Activated CD4-positive, alpha-beta T cell treated with anti-CD3 and anti-CD28 coated beads, Interleukin-2, amount 10 ng/mL, durations not matched to agents 7 days and 5 days (primary cell): ENCODE results near the gene APOD. TPM values are rescaled to one million over a fixed set of nuclear protein-coding genes. Genes with fewer than 3 reads are reported as not detected.

Experiments
- CTCF ChIA-PET: fragments of 350-600 bp; sonication (Branson Sonifier 250); formaldehyde crosslinking; loops from one replicate; lab custom pipeline; 2021; ENCODE audit warnings: antibody characterized with exemption; lab: Charles Lee
- POLR2A ChIA-PET: fragments of 350-600 bp; sonication (Branson Sonifier 250); formaldehyde crosslinking; loops from one replicate; lab custom pipeline; 2021; ENCODE audit warnings: antibody characterized with exemption; lab: Charles Lee
- DNase-seq: peaks from one replicate; pipeline ENCODE4 v3.0.0-alpha.2; 2020
- H3K27ac Mint-ChIP-seq: one replicate; pipeline ENCODE4 v1.8.0; 2021; ENCODE audit warnings: mild to moderate bottlenecking, moderate library complexity, mixed read lengths
- H3K27me3 Mint-ChIP-seq: one replicate; pipeline ENCODE4 v1.8.0; 2021; ENCODE audit warnings: mixed read lengths
- H3K36me3 Mint-ChIP-seq: one replicate; pipeline ENCODE4 v1.8.0; 2021; ENCODE audit warnings: low read depth, mixed read lengths
- H3K4me1 Mint-ChIP-seq: one replicate; pipeline ENCODE4 v1.8.0; 2021; ENCODE audit warnings: mixed read lengths
- H3K4me3 Mint-ChIP-seq: one replicate; pipeline ENCODE4 v1.8.0; 2021; ENCODE audit warnings: mild to moderate bottlenecking, moderate library complexity, mixed read lengths
- H3K9me3 Mint-ChIP-seq: one replicate; pipeline ENCODE4 v1.8.0; 2021; ENCODE audit warnings: mixed read lengths
- total RNA-seq, 2 experiments: library from RNA; stranded (reverse); gene quantifications; one replicate each; pipeline ENCODE4 v1.2.3, GENCODE V29; 2021

Gene APOD
- total RNA-seq, 2 experiments from 2014 or later: not detected

GRCh38 chr3:195543500-195544229 is 40.1 kb downstream of the APOD start:
- Mint-ChIP-seq H3K4me3 (peak overlapping the region; percentile 86), H3K36me3 (peaks cover 23% of the 10 kb centered on the region), H3K27ac (peak overlapping the region; percentile 90), H3K9me3 (no peaks in the 10 kb centered on the region), H3K4me1 (peaks cover 72% of the 10 kb centered on the region), H3K27me3 (no peaks in the 10 kb centered on the region)
- DNase-seq: no peak
- POLR2A ChIA-PET: interaction anchor here (1.4 kb wide), 1 partner anchor 37 kb away, joined by 3 read pairs; no protein-coding TSS in a partner anchor
- CTCF ChIA-PET: interaction anchor here (0.9 to 2.9 kb wide), 8 partner anchors 8 to 870 kb away, joined by 3 to 17 read pairs (median 4); partner anchors contain the start of gene XXYLT1

DNA sequence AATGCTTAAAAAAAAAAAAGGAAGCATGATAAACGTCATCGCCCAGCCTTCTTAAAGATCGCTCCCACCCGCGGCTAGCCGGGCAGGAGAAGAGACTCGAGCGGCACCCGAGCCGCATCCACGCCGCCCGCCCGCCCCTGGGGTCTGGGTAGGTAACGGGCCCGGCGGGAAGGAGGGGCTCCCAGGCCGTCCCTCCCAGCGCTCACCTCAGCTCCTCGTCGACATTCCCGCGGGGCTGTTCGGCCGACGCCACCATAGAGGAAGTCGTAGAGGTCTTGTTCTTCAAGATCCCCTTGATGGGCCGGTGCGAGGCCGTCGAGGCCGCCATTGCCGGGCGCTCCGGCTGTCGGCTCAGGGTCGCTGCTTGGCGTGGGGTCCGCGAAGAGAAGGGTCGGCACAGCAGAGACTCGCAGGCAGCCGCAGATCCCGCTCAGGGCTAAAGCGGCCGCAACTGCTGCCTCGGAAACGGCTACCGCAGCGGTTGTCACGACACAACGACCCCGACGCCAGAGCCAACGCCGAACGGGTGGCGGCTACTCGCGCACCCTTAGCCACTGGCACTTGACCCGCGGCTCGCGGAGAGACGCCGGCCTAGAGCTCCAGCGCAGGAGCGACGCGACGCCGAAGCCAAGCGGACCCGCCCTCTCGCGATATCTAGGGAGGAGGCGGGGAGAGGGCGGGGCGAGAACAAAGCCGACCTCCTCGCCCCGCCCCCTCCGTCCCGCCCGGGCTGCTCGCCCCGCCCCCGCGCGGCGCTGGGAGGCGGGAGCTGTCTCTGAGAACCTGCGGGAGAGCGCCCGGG is 40.8 kb downstream of the APOD start, which contains the start of gene PPP1R2:
Gene PPP1R2, minus strand, starts transcription at position 628 of the 802 bp plus-strand sequence. Its CDS starts 300 bp downstream, at position 328.
- no peaks in the 10 kb centered on the region for H3K9me3 Mint-ChIP-seq
- peaks cover 23% of the 10 kb centered on the region for H3K36me3 Mint-ChIP-seq
- H3K27ac Mint-ChIP-seq: peak within 1 kb of the TSS; percentile 94
- H3K4me1 Mint-ChIP-seq: peaks cover 71% of the 10 kb centered on the region
- H3K27me3 Mint-ChIP-seq: no peaks in the 10 kb centered on the region
- peak within 1 kb of the TSS; percentile 86 for H3K4me3 Mint-ChIP-seq
- CTCF ChIA-PET: interaction anchor here (0.7 to 2.6 kb wide), 10 partner anchors 8 to 870 kb away, joined by 3 to 17 read pairs (median 4); partner anchors contain the start of gene XXYLT1
- POLR2A ChIA-PET: interaction anchor here (1.4 kb wide), 1 partner anchor 38 kb away, joined by 3 read pairs; no protein-coding TSS in a partner anchor
- DNase-seq: peak; percentile 91

GRCh38 chr3:195542316-195542697 is 41.4 kb downstream of the APOD start:
- Mint-ChIP-seq H3K27ac (peak overlapping the region; percentile 94), H3K9me3 (no peaks in the 10 kb centered on the region), H3K4me3 (peak overlapping the region; percentile 86), H3K27me3 (no peaks in the 10 kb centered on the region), H3K36me3 (peaks cover 20% of the 10 kb centered on the region), H3K4me1 (peaks cover 73% of the 10 kb centered on the region)
- CTCF ChIA-PET: interaction anchor here (0.7 to 2.6 kb wide), 7 partner anchors 10 to 869 kb away, joined by 3 to 17 read pairs (median 4); partner anchors contain the start of gene XXYLT1
- POLR2A ChIA-PET: interaction anchor here (1.4 kb wide), 1 partner anchor 39 kb away, joined by 3 read pairs; no protein-coding TSS in a partner anchor
- DNase-seq: no peak

DNA sequence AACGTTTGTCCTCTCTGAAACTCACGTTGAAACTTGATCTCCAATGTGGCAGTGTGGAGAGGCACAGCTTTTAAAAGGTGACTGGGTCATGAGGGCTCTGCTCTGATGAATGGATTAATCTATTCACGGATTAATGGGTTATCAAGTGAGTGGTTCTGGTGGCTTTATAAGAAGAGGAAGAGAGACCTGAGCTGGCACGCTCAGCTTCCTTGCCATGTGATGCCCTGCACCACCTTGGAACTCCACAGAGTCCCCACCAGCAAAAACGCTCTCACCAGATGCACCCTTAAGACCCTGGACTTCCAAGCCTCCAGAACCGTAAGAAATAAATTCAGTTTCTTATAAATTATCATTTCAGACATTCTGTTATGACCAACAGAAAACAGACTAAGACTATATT is 43.2 kb downstream of the APOD start:
- CTCF ChIA-PET: interaction anchor here (1.3 kb wide), 1 partner anchor 10 kb away, joined by 3 read pairs; no protein-coding TSS in a partner anchor
- peaks cover 67% of the 10 kb centered on the region for H3K4me1 Mint-ChIP-seq
- H3K27me3 Mint-ChIP-seq: no peaks in the 10 kb centered on the region
- peak overlapping the region; percentile 86 for H3K4me3 Mint-ChIP-seq
- POLR2A ChIA-PET: interaction anchor here (0.7 kb wide), 1 partner anchor 270 kb away, joined by 3 read pairs; no protein-coding TSS in a partner anchor
- H3K27ac Mint-ChIP-seq: peak overlapping the region; percentile 77
- H3K36me3 Mint-ChIP-seq: peaks cover 25% of the 10 kb centered on the region
- no peak for DNase-seq
- H3K9me3 Mint-ChIP-seq: no peaks in the 10 kb centered on the region

- CTCF ChIA-PET: interaction anchor here (1.3 to 3.6 kb wide), 3 partner anchors 10 to 269 kb away, joined by 3 to 23 read pairs (median 3); partner anchors contain the start of gene XXYLT1
- Mint-ChIP-seq H3K36me3 (peaks cover 30% of the 10 kb centered on the region), H3K27ac (peak overlapping the region; percentile 77), H3K4me3 (peak overlapping the region; percentile 86), H3K27me3 (no peaks in the 10 kb centered on the region), H3K4me1 (peaks cover 67% of the 10 kb centered on the region), H3K9me3 (no peaks in the 10 kb centered on the region)
- DNase-seq: no peak
- POLR2A ChIA-PET: interaction anchor here (0.7 kb wide), 1 partner anchor 270 kb away, joined by 3 read pairs; no protein-coding TSS in a partner anchor
Observed at GRCh38 chr3:195540027-195540426, 43.7 kb downstream of the APOD start.

GRCh38 chr3:195539479-195539878 is 44.3 kb downstream of the APOD start:
- ChIA-PET CTCF (interaction anchor here (1.5 to 3.6 kb wide), 3 partner anchors 17 to 269 kb away, joined by 3 to 23 read pairs (median 3); partner anchors contain the start of gene XXYLT1), POLR2A (no interaction called here)
- DNase-seq: no peak
- peak overlapping the region; percentile 86 for H3K4me3 Mint-ChIP-seq
- H3K4me1 Mint-ChIP-seq: peaks cover 67% of the 10 kb centered on the region
- H3K36me3 Mint-ChIP-seq: peaks cover 33% of the 10 kb centered on the region
- H3K9me3 Mint-ChIP-seq: no peaks in the 10 kb centered on the region
- no peaks in the 10 kb centered on the region for H3K27me3 Mint-ChIP-seq
- peak overlapping the region; percentile 77 for H3K27ac Mint-ChIP-seq

DNA sequence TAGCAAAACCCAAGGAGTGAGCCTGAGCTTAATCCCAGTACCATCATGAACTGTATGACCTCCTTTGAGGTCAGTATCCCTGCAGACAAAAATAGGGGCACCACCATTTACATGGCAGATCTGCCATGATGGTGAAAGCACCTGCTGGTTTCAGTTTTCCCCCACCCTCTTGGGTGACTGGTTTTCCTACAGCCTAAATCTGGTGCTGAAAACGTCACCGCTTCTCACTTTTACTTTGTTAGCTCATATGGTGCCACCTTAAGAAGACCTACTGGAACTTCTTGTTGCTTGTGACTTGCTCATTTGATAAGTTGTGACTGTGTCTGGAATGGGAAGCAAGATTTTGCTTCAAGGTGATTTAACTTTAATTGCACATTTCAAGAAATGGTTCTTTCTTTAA is 45.7 kb downstream of the APOD start:
- H3K4me3 Mint-ChIP-seq: peak overlapping the region; percentile 31
- H3K27me3 Mint-ChIP-seq: no peaks in the 10 kb centered on the region
- CTCF ChIA-PET: interaction anchor here (0.8 to 3.6 kb wide), 4 partner anchors 9 to 267 kb away, joined by 3 to 23 read pairs (median 6); partner anchors contain the start of gene XXYLT1
- H3K9me3 Mint-ChIP-seq: no peaks in the 10 kb centered on the region
- H3K27ac Mint-ChIP-seq: peak overlapping the region; percentile 63
- POLR2A ChIA-PET: no interaction called here
- peaks cover 42% of the 10 kb centered on the region for H3K36me3 Mint-ChIP-seq
- peaks cover 70% of the 10 kb centered on the region for H3K4me1 Mint-ChIP-seq
- DNase-seq: peak; percentile 61

- CTCF ChIA-PET: interaction anchor here (1.0 to 1.3 kb wide), 2 partner anchors 13 to 19 kb away, joined by 3 read pairs; no protein-coding TSS in a partner anchor
- H3K36me3 Mint-ChIP-seq: peaks cover 40% of the 10 kb centered on the region
- POLR2A ChIA-PET: no interaction called here
- H3K4me3 Mint-ChIP-seq: no peak overlapping the region
- no peak overlapping the region for H3K27ac Mint-ChIP-seq
- H3K27me3 Mint-ChIP-seq: no peaks in the 10 kb centered on the region
- H3K4me1 Mint-ChIP-seq: peaks cover 80% of the 10 kb centered on the region
- no peak for DNase-seq
- H3K9me3 Mint-ChIP-seq: no peaks in the 10 kb centered on the region
Observed at GRCh38 chr3:195535293-195535692, 48.4 kb downstream of the APOD start.

DNA sequence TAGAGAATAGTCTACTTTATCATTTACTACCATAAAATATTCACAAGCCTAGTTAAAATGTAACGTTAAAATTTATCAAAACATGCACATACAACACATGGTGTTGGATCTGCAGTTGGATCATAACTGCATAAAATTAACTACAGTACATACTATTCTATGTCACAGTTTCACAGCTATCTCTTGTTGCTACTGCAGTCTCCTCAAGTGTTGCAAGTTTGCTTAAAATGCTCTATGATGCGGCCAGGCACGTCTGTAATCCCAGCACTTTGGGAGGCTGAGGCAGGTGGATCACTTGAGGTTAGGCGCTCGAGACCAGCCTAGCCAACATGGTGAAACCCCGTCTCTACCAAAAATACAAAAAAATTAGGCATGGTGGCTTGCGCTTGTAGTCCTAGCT is 50.9 kb downstream of the APOD start:
- no peaks in the 10 kb centered on the region for H3K9me3 Mint-ChIP-seq
- no peak overlapping the region for H3K4me3 Mint-ChIP-seq
- ChIA-PET POLR2A (interaction anchor here (0.6 kb wide), 1 partner anchor 8 kb away, joined by 6 read pairs; no protein-coding TSS in a partner anchor), CTCF (interaction anchor here (0.8 to 1.3 kb wide), 3 partner anchors 10 to 262 kb away, joined by 3 to 8 read pairs (median 3); partner anchors contain the start of genes PPP1R2 and XXYLT1)
- no peak for DNase-seq
- peaks cover 40% of the 10 kb centered on the region for H3K36me3 Mint-ChIP-seq
- no peaks in the 10 kb centered on the region for H3K27me3 Mint-ChIP-seq
- H3K4me1 Mint-ChIP-seq: peaks cover 72% of the 10 kb centered on the region
- no peak overlapping the region for H3K27ac Mint-ChIP-seq

DNA sequence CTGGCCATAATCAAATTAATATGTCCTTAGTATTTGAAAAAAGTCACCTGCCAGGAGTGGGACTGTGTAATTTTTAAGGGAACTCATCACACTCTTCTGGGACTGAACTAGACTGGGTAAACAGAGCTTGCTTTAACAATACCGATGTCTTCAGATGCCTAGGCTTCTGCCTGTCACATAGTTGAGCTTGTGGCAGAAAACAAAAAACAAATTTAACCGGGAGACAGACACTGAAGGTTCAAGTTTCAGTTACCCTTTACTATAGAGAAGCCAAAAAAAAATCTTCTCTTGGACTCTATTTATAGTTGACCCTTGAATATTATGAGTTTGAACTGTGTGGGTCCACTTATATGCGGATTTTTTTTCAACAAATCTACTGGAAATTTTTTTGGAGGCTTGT is 51.4 kb downstream of the APOD start:
- H3K4me1 Mint-ChIP-seq: peaks cover 70% of the 10 kb centered on the region
- POLR2A ChIA-PET: no interaction called here

DNA sequence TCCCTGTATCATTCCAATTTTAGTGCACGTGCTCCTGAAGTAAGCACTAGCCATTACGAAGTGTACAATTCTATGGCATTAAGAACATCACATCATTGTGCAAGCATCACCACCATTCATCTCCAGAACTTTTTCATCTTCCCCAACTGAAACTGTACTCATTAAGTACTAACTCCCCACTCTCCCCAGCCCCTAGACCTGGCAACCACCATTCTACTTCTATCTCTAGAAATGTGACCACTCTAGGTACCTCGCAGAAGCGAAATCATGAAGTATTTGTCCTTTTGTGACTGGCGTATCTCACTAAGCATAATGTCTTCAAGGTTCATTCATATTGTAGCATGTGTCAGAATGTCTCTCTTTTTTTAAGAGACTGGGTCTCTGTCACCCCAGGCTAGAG is 52.1 kb downstream of the APOD start:
- no peak for DNase-seq
- Mint-ChIP-seq H3K36me3 (peaks cover 44% of the 10 kb centered on the region), H3K9me3 (no peaks in the 10 kb centered on the region), H3K4me3 (no peak overlapping the region), H3K27ac (no peak overlapping the region), H3K4me1 (peaks cover 66% of the 10 kb centered on the region), H3K27me3 (no peaks in the 10 kb centered on the region)
- ChIA-PET POLR2A (no interaction called here), CTCF (interaction anchor here (0.6 kb wide), 1 partner anchor 332 kb away, joined by 4 read pairs; no protein-coding TSS in a partner anchor)

More for the DNA sequence above, 51.4 kb downstream of the APOD start:
- Mint-ChIP-seq H3K4me3 (no peak overlapping the region), H3K27ac (no peak overlapping the region), H3K9me3 (no peaks in the 10 kb centered on the region), H3K36me3 (peaks cover 44% of the 10 kb centered on the region), H3K27me3 (no peaks in the 10 kb centered on the region)
- CTCF ChIA-PET: interaction anchor here (1.0 to 1.3 kb wide), 2 partner anchors 10 to 261 kb away, joined by 3 to 8 read pairs; partner anchors contain the start of genes PPP1R2 and XXYLT1
- no peak for DNase-seq

DNA sequence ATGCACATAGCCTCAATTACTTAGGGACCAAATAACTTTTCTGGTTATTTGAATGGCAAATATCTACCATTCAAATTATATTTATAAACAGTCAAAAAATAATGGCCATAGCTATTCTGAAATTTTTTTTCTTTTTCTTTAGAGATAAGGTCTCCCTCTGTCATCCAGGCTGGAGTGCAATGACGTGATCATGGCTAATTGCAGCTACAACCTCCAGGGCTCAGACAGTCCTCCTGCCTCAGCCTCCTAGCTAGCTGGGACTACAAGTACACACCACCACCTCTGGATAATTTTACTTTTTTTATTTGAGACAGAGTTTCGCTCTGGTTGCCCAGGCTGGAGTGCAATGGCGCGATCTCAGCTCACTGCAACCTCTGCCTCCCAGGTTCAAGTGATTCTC is 57.2 kb downstream of the APOD start:
- Mint-ChIP-seq H3K36me3 (peaks cover 55% of the 10 kb centered on the region), H3K27ac (no peak overlapping the region)
- no peak for DNase-seq

More for the DNA sequence above, 57.2 kb downstream of the APOD start:
- H3K4me3 Mint-ChIP-seq: no peak overlapping the region
- ChIA-PET POLR2A (no interaction called here), CTCF (interaction anchor here (1.6 to 7.8 kb wide), 2 partner anchors 10 to 255 kb away, joined by 8 to 68 read pairs; partner anchors contain the start of gene XXYLT1)
- H3K9me3 Mint-ChIP-seq: no peaks in the 10 kb centered on the region
- peaks cover 54% of the 10 kb centered on the region for H3K4me1 Mint-ChIP-seq
- no peaks in the 10 kb centered on the region for H3K27me3 Mint-ChIP-seq
